Ectodermal cell (in vitro differentiated cells): ENCODE data around the gene LRRC8E.
"Not testable (repeated sequence)": the region's sequence is repeated elsewhere in the genome, so short reads cannot be mapped to it uniquely, and the experiment has no call there.

Experiments used
- H3K27ac ChIP-seq: 2 replicates; pipeline ENCODE4 v1.7.0; 2013; ENCODE audit warnings: mild to moderate bottlenecking, low read depth, low read length; ENCODE audit not compliant: insufficient read depth, poor library complexity, severe bottlenecking
- H3K27me3 ChIP-seq: 2 replicates; pipeline ENCODE4 v1.7.0; 2013; ENCODE audit warnings: mild to moderate bottlenecking, low read length; ENCODE audit not compliant: insufficient read depth, control insufficient read depth, poor library complexity, severe bottlenecking
- H3K36me3 ChIP-seq: one replicate; pipeline ENCODE4 v1.7.0; 2013; ENCODE audit warnings: low read length; ENCODE audit not compliant: control insufficient read depth, insufficient read depth
- H3K4me1 ChIP-seq: one replicate; pipeline ENCODE4 v1.7.0; 2013; ENCODE audit warnings: low read length; ENCODE audit not compliant: control insufficient read depth, insufficient read depth
- H3K4me3 ChIP-seq: 2 replicates; pipeline ENCODE4 v1.7.0; 2013; ENCODE audit warnings: low read depth, low read length, control low read depth; ENCODE audit not compliant: insufficient read depth
- H3K9me3 ChIP-seq: 2 replicates; pipeline ENCODE4 v1.7.0; 2013; ENCODE audit warnings: mild to moderate bottlenecking, low read length, moderate library complexity; ENCODE audit not compliant: control insufficient read depth
- WGBS, 2 experiments: methylation state at CpG; one replicate each; pipeline ENCODE4 v1.1.7; 2013; ENCODE audit warnings: missing lambda C conversion rate in 2 of 2; 5-methylcytosine and 5-hydroxymethylcytosine counted together

The LRRC8E gene

DNA sequence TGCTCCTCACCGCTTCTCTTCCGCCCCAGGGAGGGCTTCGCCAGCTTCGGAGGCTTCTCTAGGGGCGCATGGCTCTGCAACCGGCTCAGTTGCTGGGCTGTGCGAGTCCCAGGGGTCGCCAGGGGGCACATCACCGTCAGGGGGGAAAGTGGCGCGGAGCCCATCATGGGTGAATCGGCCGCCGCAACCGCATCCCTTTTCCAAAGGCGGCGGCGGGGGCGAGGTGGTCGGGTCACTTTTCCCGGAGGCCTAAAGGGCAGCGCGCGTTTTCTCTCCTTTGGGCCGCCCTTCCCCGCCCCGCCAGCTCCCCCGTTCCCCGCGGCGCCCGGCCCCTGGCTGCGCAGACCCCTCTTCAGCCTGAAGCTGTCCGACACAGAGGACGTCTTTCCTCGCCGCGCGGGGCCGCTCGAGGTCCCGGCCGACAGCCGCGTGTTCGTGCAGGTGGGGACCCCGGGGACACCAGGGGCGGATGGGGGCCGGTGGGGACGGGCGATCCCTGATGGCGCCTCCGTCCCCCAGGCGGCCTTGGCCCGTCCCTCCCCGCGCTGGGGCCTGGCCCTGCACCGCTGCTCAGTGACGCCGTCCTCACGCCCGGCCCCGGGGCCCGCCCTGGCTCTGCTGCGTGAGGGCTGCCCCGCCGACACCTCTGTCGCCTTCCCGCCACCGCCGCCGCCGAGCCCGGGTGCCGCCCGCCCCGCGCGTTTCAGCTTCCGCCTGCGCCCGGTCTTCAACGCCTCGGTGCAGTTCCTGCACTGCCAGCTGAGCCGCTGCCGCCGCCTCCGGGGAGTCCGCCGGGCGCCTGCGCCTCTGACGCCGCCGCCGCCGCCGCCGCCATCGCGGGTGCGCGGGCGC lies 28.0 kb downstream of the LRRC8E start:
- Histone ChIP-seq H3K36me3 (no peaks in the 10 kb centered on the region), H3K4me1 (peaks cover 27% of the 10 kb centered on the region), H3K9me3 (no peaks in the 10 kb centered on the region), H3K4me3 (peak overlapping the region; percentile 36), H3K27me3 (peaks cover 60% of the 10 kb centered on the region), H3K27ac (no peak overlapping the region)
- 1 to 2% methylated on average over 104 of the region's 104 CpGs for WGBS, 2 experiments

DNA sequence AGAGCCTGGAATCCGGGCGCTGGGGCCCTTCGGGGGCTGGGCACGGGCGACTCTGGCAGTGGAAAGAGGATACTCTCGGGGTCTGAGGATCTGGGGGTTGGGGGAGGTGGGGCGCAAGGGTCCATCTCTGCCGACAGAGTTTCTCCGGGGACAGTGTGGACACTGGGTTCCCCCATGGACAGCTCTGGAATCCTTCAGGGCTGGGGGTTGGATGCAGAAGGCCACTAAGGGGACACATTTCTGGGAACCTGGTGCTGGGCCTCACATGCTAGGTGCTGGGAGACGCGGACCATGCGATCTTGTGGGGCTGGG lies 28.6 kb downstream of the LRRC8E start:
- Histone ChIP-seq H3K27ac (no peak overlapping the region), H3K4me3 (peak overlapping the region; percentile 36), H3K36me3 (no peaks in the 10 kb centered on the region), H3K27me3 (peaks cover 60% of the 10 kb centered on the region), H3K4me1 (peaks cover 31% of the 10 kb centered on the region), H3K9me3 (no peaks in the 10 kb centered on the region)
- 4 to 6% methylated on average over 12 of the region's 12 CpGs for WGBS, 2 experiments

DNA sequence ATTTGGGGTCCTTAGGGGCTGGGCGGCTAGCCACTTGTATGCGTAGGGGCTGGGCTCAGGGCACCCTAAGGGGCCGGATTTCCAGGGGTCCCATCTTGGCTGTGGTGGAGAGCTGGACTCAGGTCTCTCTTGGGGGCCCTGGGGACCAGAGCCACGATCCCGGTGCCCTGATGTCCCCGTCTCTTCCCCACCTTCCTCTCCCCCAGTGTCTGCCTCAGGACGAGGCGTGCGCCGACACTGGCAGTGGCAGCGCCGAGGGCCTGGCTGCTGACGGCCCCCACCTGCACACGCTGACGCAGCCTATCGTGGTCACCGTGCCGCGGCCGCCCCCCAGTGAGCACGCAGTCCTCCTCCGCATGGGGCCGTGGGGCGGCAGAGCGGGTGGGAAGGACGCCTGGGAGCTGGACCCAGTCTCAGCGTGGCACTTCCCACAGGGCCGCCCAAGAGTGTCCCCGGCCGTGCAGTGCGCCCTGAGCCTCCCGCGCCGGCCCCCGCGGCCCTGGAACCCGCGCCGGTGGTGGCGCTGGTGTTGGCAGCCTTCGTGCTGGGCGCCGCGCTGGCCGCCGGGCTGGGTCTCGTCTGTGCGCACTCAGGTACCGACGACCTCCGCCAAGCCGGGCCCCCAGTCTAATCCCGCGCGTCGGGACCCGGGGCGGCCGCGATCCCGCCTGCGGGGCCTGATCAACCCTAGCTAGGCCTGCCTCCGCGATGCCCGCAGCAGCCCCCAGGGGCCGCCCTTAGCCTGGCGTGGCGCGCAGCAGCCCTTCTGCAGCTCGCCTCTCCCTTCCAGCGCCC lies 29.2 kb downstream of the LRRC8E start:
- Histone ChIP-seq H3K27ac (no peak overlapping the region), H3K36me3 (peaks cover 3% of the 10 kb centered on the region), H3K9me3 (no peaks in the 10 kb centered on the region), H3K27me3 (peaks cover 60% of the 10 kb centered on the region), H3K4me3 (peak overlapping the region; percentile 36), H3K4me1 (peaks cover 31% of the 10 kb centered on the region)
- WGBS, 2 experiments, result 2 to 3% methylated on average over 71 of the region's 71 CpGs

DNA sequence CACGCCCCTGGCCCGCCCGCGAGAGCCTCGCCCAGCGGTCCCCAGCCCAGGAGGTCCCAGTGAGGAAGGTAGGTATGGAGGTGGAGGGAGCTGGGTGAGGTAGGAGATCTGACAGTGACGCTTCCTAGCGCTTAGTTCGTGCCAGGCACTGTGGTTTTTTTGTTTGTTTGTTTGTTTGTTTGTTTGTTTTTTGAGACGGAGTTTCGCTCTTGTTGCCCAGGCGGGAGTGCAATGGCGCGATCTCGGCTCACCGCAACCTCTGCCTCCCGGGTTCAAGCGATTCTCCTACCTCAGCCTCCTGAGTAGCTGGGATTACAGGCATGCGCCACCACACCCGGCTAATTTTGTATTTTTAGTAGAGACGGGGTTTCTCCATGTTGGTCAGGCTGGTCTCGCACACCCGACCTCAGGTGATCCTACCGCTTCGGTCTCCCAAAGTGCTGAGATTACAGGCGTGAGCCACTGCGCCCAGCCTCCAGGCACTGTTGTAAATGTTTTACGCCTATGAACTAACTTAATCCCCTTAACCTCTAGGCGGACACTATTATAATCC lies 29.8 kb downstream of the LRRC8E start:
- Histone ChIP-seq H3K4me1 (peaks cover 31% of the 10 kb centered on the region), H3K27me3 (peaks cover 60% of the 10 kb centered on the region), H3K4me3 (peak overlapping the region; percentile 36)
- not testable (repeated sequence) for H3K9me3 ChIP-seq, H3K27ac ChIP-seq, H3K36me3 ChIP-seq
- 43 to 45% methylated on average over 28 to 29 of the region's 29 CpGs for WGBS, 2 experiments

DNA sequence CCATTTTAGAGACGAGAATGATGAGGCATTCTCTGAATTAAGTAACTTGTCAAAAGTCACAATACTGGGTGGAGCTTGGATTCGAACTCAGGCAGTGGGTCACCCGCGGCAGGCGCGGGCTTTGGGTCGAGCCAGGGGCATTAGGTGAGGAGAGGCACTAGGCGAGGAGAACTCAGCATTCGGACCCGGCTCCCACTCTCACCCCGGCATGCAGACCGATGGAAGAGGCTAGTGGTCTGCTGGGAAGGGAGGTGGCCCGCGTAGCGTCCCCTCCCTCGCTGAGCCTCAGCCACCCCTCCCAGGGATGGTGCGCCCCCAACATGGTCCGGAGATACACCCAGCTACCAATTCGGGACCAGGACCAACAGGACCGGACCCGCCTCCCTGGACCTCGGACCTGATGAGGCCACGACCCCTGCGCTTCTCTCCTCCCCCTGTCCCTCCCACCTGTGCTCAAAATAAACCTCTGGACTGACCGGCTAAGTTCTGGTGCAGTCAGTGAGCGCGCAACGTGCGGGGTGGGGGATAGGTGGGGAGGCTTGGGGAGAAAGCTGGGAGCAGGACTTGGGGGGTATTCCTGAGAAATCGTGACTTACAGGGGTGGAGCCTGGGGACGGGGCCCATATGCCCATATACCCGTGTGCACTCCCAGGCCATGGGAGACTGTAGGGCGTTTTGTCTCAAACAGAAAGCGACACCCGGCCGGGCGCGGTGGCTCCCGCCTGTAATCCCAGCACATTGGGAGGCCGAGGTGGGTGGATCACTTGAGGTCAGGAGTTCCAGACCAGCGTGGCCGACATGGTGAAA lies 30.5 kb downstream of the LRRC8E start:
- Histone ChIP-seq H3K36me3 (peaks cover 8% of the 10 kb centered on the region), H3K9me3 (no peaks in the 10 kb centered on the region), H3K4me1 (peaks cover 31% of the 10 kb centered on the region), H3K27ac (no peak overlapping the region), H3K4me3 (no peak overlapping the region), H3K27me3 (peaks cover 60% of the 10 kb centered on the region)
- 91% methylated on average over 42 of the region's 42 CpGs for WGBS, 2 experiments

DNA sequence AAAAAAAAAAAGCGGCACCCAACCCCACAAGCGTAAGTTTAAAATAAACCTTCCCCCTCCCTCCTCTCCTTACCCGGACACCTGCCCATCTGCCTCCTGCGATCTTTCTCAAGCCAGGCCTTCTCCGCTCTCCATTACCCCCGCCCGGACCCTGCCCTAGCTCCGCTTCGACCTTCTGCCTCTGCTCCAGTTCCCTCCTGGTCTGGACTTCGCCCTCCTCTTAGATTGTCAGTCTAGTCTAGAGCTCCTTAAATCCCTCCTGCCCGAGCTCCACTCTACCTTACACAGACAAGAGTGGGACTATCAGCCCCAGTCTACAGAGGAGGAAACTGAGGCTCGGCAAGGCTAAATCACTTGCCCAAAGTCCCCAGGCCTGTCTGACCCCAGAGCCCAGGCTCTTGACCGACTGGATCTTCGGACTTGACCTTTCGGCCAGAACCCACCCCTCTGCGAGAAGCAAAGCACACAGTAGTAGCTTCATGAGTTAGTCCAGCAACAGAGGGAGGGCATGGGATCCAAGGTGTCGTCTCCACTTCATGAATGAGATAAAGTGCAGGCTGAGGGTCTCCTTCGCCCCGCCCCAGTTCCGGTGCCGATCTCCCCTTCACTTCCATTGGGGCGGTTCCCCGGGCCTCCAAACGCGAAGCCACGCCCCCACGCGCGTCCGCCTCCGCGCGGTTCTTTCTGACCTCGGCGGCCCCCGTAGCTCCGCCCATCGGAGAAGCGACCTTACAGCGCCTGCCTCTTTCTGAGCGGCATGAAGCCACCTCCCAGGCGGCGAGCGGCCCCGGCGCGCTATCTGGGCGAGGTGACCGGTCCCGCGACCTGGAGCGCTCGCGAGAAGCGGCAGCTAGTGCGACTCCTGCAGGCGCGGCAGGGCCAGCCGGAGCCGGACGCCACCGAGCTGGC lies 31.6 kb downstream of the LRRC8E start, which contains the start of gene SNAPC2:
SNAPC2 (plus strand) TSS at position 729 of the 909 bp plus-strand sequence; CDS start at position 758, 29 bp downstream.
- Histone ChIP-seq H3K4me3 (peak within 1 kb of the TSS; percentile 59), H3K27ac (peak within 1 kb of the TSS; percentile 63), H3K27me3 (peaks cover 50% of the 10 kb centered on the region), H3K9me3 (no peaks in the 10 kb centered on the region), H3K36me3 (peaks cover 8% of the 10 kb centered on the region), H3K4me1 (peaks cover 31% of the 10 kb centered on the region)
- 19% methylated on average over 62 of the region's 62 CpGs for WGBS, 2 experiments

DNA sequence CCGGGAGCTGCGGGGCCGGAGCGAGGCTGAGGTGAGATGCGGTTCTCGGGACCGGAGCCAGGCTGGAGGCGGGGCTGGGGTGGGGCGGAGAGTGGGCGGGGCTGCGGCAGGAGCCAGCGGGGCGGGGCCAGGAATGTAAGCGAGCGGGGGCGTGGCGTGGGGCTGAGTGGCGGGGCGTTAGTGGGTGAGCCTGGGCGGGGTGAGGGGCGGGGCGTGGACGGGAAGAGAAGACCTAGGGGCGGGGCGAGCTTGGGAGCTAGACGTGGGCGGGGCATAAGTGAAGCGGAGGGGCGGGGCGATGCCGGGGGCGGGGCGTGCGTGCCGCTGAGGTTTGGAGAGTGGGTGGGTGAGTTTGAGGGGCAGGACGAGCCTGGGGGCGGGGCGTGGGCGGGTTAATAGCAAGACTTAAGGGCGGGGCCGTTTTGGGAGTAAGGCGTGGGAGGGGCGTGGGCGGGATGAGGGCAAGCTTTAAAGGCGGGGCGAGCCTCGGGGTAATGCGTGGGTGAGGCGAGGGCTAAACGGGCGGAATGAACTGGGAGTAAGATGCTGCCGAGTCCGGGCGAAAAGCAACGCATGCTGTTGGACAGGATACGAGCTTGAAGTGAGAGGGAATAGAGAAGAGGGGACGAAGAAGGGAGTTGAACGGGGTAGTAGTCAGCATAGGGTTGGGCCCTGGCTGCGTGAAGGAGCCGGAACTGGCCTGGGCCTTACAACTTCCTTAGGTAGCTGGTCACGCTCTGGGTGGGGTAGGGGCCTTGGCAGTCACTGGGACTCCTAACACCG lies 32.4 kb downstream of the LRRC8E start:
- Histone ChIP-seq H3K4me1 (peaks cover 31% of the 10 kb centered on the region), H3K4me3 (peak overlapping the region; percentile 59), H3K36me3 (peaks cover 8% of the 10 kb centered on the region), H3K27me3 (peaks cover 42% of the 10 kb centered on the region), H3K27ac (peak overlapping the region; percentile 63), H3K9me3 (no peaks in the 10 kb centered on the region)
- 7 to 8% methylated on average over 62 of the region's 62 CpGs for WGBS, 2 experiments

DNA sequence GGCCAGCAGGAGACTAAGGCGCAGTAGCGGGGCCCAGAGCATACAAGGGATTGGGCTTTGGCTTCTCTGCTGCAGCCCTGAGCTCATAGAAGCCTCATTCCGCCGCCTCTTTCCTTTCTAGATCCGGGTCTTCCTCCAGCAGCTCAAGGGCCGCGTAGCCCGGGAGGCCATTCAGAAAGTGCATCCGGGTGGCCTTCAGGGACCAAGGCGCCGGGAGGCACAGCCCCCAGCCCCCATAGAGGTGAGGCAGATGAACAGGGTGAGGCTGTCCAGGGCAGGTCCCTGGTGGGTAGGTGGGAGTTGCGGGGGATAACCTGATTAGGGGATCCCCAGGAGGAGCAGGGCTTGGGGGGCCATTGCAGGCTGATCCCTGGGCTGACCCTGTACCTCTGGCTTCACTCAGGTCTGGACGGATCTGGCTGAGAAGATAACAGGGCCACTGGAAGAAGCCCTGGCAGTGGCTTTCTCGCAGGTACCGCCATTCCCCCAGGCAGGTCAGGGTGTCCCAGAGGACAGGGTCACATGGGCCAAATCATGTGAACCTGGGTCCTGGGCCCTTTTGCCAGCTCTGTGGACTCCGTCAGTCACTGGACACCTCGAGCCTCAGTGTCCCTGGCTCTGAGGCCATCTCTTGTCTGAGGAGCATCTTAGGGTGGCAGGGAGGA lies 33.1 kb downstream of the LRRC8E start:
- peak overlapping the region; percentile 35 for H3K4me3 ChIP-seq
- H3K27me3 ChIP-seq, result peaks cover 35% of the 10 kb centered on the region
- peaks cover 8% of the 10 kb centered on the region for H3K36me3 ChIP-seq
- H3K27ac ChIP-seq, result no peak overlapping the region
- 86 to 87% methylated on average over 17 of the region's 17 CpGs for WGBS, 2 experiments
- peaks cover 24% of the 10 kb centered on the region for H3K4me1 ChIP-seq
- no peaks in the 10 kb centered on the region for H3K9me3 ChIP-seq
